NCI-H1092 treated with DMSO at 0.1 percent for 48 hours (cell line): ENCODE measurements around the gene PSME2.
A peak's percentile ranks its signal among the peaks of the same experiment; 100 is the strongest.

ENCODE experiments used
- DNase-seq: peaks from one replicate; lab custom pipeline; 2025; lab: John Stamatoyannopoulos, UW

The PSME2 gene

DNA sequence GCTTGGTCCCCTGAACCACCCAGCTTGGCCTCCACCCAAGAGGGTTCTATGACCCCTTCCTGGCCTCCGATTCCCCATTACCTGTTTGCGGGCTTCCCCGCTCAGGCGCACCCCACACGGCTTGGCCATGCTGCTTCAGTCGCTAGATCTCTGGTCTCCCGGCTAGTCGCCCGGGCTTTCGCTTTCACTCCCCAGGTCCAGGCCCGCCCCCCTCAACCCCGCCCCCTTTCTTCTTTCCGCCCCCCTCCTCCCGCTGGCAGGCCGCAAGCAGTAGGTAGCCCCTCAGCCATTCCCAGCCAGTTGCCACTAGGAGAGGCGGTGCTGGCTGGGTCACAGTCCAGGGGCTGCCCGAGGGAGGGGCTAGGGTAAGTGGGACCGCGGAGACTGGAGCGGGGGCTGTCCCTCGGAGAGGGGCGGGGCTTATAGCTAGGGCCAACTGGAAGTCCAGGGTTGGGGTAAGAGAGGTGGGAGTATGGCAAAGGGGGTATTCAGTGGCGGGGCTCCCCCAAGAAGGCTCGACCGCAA, at the start of gene PSME2:
TSS of gene PSME2 (minus strand) at position 158 of the 525 bp plus-strand sequence. CDS start at position 129, 29 bp downstream.
- peak; percentile 99 for DNase-seq

- peak; percentile 89 for DNase-seq
These were observed 49.0 kb upstream of the PSME2 start, which contains the start of gene TM9SF1 for GRCh38 chr14:24195186-24196070. TM9SF1 (minus strand) TSS chr14:24195441; CDS start chr14:24195019, 422 bp downstream.

DNA sequence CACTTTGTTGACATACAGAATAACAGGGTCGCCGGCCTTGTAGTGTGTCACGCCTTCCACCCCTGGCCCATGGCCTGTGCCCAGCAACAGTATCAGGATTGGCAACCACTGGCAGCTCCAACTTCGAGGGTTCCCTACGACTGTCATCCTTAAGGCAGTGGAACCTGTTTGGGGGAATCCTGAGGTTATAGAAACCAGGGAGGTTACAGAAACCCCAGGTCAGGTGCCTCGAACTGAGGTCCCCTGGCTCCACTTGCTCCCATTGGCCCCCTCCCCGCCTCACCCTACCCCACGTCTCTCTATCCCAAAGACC, 48.4 kb upstream of the PSME2 start:
- DNase-seq: no peak

DNA sequence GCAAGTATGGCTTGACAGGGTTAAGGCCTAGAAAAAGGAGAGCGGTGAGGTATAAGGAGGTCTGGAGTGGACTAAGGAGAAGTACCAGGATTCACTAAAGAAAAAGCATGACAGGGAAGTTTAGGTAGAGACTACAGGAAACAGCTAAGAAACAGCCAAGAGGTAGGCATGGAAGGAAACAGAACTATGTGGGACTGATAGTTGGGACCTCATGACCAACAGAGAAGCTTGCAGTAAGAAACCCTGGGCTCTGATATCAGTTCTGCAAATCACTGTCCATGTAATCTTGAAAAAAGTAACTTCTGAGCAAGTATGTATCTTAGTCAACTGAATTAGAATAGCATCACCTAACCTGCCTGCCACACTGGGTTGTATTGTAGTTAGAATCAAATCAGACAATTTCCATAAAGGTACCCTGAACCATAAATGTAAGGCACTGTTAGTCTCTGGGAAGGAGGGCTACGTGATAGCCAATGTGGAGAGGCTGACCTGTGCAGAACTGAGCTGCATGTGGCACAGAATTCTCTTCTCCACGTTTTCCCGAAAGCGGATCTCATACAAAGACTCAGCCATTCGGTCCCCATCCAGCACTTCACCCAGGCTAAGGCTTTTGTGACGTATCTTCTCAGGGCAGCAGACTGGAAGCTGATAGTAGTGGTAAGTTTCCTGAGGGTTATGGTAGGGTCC, 47.9 kb upstream of the PSME2 start:
- DNase-seq: no peak

DNA sequence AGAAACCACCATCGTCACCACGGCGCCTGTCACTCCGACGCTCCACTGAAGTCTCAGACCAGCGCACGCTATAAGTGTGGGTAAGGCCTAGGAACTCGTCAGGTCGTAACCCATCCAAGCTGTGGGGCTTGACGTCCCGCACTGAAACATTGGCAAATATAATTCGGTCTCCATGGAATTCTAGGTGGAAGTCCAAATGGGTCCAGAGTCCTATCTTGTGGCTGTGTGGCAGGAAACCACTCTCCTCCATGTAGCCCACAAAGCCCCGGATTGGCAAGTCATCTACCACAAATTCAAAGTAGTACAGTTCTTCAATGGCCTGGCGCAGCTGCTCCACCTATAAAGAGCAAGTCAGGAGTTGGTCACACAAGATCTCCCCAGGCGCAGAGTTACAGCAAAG, 46.5 kb upstream of the PSME2 start:
- no peak for DNase-seq

GRCh38 chr14:24190416-24190815, 44.0 kb upstream of the PSME2 start:
- DNase-seq: no peak

GRCh38 chr14:24189460-24189859, 43.0 kb upstream of the PSME2 start:
- DNase-seq: no peak

GRCh38 chr14:24189059-24189375, 42.6 kb upstream of the PSME2 start:
- no peak for DNase-seq

- peak; percentile 99 for DNase-seq
These were observed 42.0 kb upstream of the PSME2 start, which contains the start of gene IPO4 for GRCh38 chr14:24188251-24189058. IPO4 (minus strand) TSS chr14:24188816; CDS start chr14:24188787, 29 bp downstream.

GRCh38 chr14:24187539-24187915, 41.1 kb upstream of the PSME2 start:
- DNase-seq: no peak

- no peak for DNase-seq
These were observed 40.6 kb upstream of the PSME2 start for GRCh38 chr14:24186831-24187538.

DNA sequence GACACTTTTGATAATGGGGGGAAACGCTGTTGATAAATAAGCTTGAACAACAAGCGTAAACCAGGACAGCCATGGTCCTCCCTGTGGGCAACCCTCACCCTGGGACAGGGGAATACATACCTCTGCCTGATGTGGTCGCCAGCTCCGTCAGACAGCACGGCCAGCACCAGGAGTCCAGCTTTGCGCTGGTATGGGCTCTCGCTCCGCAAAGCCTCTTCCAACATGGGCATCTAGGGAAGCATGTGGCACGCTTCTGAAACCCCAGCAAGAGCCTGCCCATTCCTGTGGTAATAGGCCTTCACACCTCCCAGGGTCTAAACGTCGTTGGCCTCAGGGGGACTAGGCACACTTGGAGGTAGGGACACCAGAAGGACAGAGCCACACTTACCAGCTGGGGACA, 39.3 kb upstream of the PSME2 start:
- DNase-seq: no peak

GRCh38 chr14:24185026-24185425, 38.6 kb upstream of the PSME2 start:
- DNase-seq: no peak

DNA sequence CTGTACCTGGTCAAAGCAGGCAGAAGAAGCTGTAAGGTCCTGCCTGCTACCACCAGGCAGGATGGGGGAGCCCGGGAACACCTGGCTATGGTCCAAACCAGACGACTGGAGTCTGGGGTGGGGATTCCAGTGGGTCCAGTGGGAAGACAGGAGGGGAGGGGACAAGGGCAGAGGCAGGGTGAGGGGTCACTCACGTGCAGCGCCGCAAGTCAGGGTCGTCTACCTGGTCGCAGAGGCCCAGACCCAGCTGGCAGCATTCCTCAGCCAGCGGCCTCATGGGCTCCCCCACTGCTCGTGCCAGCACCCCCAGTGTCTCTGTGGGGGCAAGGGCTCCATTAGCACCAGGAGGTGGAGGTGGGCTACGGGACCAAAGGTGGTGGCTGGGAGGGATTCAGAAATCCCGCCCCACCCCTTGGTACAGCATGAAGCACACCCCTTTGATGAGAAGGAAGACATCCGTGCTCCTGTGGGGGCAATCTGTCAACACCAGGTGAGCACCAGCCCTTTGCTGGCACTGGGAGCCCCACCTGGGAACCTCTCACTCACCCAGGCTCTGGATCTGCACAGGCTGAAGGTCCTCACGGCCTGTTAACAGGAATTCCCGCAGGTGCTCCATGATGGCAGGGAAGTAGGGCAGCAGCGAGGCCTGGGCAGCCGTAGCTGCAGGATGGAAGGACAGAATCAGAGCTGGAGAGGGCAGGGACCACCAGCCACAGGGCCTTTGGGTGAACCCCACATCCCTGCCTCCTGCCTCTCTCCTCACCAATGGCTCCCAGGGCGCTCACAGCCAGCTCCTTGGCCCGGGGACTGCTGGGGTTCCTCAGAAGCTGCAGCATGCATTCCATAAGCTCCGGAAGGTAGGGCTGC, 37.9 kb upstream of the PSME2 start:
- DNase-seq: no peak

- DNase-seq: no peak
These were observed 36.6 kb upstream of the PSME2 start for GRCh38 chr14:24183014-24183481.

GRCh38 chr14:24182110-24182882, 35.9 kb upstream of the PSME2 start:
- DNase-seq: no peak

GRCh38 chr14:24181371-24182077, 35.1 kb upstream of the PSME2 start:
- DNase-seq: no peak

DNA sequence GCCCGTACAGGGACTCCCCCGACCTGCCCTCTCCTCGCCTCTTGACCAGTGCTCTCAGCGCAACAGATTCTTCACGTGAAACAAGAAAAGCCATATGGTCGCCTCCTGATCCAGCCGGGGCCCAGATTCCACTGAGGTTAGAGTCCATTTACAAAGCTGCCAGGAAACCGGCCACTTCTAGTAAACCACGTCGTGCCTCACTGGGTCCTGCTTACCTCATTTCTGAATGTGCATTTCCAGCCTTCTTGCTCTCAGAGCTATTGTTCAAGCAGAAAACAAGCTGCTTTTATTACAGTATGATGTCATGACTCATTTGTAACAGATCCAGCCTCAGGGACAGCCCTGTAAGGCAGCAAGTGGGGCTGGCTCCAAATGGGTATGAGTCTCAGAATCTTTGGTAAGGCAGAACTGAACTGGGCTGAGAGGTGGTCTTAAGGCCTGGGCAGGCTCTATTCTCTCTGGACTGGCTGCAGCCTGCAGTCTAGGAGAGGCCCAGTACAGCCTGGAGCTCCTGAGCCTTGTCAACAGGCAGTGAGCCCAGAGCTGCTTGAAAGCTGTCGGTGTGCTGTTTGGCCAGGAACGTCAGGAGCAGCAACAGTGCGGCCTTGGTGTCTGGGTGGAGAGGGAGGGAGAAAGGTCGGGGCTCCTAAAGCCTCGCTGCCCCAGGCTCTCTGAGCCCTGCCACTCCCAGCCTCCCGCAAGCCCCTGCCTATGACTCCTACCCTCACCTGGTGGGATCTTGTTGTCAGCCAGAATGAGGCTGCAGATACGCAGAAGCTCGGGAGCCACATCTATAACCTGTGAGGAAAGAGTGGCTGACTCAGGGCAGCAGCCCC, 33.8 kb upstream of the PSME2 start:
- DNase-seq: no peak
